ENCODE results near the gene IL17D.
"Not testable (repeated sequence)": the region's sequence is repeated elsewhere in the genome, so short reads cannot be mapped to it uniquely, and the experiment has no call there.

Gene IL17D

GRCh38 chr13:20702915-20703779 lies at the start of gene IL17D:
IL17D (plus strand) TSS chr13:20703699; CDS start chr13:20704002, 303 bp downstream.
- no peak for DNase-seq

DNA sequence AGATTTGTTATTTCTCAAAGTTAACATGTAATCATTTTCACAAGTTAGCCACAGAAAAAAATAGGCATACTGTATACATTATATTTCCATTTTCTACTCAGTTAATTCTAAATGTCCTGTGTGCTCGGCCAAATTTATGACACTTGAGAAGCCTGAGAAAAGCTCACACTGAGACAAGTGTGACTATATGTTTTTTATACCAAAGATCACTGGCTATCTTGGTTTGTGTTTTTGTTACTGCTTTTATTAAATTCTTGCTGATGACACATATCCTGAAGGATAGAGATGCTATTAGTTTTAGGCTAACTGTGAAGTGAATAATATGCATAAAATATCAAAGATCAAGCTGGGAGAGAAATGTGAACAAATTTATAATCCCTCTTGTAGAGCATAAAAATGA lies 49.3 kb upstream of the IL17D start:
- DNase-seq, result no peak

DNA sequence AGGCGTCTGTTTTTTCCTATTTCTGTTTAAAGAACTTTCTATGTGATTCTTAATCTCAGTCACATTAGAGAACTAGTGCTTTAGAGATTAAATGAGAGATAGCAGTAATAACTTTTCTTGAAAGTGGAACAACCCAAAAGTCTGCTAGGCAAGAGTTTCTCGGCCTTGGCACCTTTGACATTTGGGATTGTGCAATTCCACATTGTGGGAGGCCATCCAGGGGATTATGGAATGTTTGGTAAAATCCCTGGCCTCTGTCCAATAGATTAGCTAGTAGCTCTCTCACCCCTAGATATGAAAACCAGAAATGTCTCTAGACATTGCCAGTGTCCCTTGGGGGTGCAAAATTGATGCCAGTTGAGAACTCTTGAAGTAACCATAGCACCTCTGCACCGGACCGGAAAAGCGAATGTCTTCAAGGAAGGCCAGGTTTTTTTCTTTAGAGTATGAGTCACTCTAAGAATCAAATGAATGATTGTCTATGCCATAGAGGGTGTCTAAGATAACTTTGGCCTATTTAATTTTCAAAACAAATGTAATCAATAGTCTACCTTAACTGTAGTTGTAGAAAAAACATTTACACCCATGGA lies 45.0 kb upstream of the IL17D start:
- DNase-seq, result no peak

GRCh38 chr13:20664351-20664750 lies 39.1 kb upstream of the IL17D start:
- no peak for DNase-seq

- DNase-seq, result no peak
These were observed 36.6 kb upstream of the IL17D start for GRCh38 chr13:20666948-20667347.

DNA sequence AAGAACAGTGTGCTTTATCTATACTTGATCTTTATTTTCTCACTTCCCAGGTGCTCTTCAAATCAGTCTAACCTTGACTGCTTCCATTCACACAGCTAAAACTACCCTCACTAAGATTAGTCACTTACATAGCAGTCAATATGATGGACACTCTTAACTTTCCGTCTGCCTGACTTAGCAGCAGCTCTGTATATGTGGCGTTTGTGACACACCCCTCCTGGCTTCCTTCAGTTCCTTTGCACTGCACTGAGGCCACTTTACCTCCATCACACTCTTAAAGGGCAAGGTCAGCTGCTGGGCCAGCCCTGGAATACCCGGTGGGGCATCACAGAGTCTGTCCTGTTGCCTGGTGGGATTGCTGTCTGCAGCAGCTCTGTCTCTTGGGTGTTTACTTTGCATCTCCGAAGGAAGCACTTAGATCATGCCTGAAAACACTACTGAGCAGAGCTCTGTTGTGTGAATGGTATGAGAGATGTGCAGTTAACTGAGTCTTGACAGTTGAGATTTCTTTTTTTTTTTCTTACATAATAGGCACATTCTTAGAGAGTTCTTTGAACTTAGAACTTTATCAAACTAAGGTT lies 35.6 kb upstream of the IL17D start:
- DNase-seq, result no peak

GRCh38 chr13:20669162-20669561 lies 34.3 kb upstream of the IL17D start:
- DNase-seq, result no peak

DNA sequence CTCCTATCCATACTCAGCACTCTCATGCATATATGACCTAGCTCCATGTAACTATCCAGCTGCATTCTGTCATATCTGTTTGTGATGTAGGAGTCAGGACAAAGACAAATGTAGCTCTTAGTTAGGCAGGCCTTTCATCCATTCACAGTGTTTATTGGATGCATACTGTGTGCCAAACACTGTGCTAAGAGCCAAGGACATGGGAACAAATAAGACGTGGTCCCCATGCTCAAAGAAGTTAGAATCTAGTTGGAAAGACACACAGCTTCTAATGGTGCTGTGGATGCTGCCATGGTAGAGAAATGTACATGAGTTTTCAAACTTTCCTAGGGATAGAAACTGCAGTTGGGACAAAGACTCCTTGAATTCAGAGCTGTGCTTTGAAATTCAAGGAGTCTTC lies 31.7 kb upstream of the IL17D start:
- no peak for DNase-seq

GRCh38 chr13:20672772-20673171 lies 30.7 kb upstream of the IL17D start:
- DNase-seq, result no peak

DNA sequence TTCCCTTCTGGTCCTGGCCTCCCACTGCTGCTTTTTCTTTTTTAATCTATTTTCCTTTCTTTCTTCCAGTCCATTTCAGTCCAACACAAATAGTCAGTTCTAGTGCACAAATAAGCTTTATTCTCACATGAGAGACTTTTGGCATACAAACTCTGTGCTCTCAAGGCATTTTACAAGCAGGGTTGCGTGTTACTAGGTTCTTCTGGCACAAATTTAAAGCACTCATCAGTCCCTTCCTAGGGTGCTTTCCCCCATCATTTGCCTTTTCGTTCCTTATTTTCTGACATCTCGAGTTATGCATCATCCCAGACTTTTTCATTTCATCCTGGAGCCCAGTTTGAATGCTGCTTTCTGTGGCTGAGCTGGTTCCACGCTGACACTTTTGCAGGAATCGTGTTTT lies 29.8 kb upstream of the IL17D start:
- no peak for DNase-seq

DNA sequence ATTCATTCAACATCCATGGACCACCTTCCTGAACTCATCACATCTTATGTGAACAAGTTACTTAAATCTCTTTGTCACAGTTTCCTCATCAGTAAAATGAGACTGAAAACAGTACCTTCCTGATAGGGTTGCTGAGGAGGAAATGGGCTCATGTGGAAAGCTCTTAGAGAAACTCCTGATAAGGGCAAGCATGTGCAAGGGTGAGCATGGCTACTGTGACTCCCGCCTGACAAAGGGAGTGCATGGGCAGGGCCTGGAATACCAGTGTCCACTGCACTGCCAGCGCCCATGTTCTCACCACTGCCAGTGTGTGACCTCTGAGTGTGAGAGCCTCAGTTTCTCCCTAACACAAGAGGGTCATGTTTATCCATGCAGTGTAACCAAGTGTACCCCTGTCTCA lies 27.3 kb upstream of the IL17D start:
- DNase-seq, result no peak

DNA sequence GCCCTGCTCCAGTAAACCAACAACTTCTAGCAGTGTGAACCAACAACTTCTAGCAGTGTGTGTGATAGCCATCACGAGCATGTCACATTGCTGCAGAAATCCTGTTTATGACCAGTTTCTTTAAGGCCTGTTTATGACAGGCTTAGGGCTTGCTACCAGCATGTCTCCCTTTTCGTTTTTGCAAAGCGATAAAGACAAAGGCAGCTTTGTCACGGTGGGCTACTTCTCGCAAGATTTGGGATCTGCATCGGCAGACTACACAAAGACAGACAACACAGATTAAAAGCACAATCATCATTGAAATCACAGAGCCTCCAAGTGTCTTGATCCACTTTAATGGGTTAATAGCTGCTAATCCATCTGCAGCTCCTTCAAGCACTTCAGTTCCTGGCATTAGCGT lies 24.9 kb upstream of the IL17D start:
- DNase-seq, result not testable (repeated sequence)

GRCh38 chr13:20679879-20680278 lies 23.6 kb upstream of the IL17D start:
- no peak for DNase-seq

- no peak for DNase-seq
These were observed 23.0 kb upstream of the IL17D start for GRCh38 chr13:20680416-20681080.

GRCh38 chr13:20681481-20681880 lies 22.0 kb upstream of the IL17D start:
- DNase-seq, result not testable (repeated sequence)

DNA sequence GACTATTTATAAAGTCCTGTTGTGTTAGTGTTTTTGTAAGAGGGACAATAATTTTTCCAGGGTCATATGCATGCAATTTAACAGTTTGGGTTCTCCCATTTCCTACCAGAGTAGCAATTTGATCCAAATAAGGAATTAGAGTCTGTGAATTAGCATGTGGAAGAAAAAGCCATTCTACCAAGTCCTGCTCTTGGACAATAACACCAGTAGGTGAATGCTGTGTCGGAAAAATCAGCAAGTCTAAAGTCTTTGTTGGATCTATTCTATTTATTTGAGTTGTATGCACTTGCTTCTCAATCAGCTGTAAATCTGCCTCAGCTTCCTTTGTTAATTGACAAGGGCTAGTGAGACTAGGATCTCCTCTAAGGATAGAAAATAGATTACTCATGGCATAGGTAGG lies 21.4 kb upstream of the IL17D start:
- no peak for DNase-seq

DNA sequence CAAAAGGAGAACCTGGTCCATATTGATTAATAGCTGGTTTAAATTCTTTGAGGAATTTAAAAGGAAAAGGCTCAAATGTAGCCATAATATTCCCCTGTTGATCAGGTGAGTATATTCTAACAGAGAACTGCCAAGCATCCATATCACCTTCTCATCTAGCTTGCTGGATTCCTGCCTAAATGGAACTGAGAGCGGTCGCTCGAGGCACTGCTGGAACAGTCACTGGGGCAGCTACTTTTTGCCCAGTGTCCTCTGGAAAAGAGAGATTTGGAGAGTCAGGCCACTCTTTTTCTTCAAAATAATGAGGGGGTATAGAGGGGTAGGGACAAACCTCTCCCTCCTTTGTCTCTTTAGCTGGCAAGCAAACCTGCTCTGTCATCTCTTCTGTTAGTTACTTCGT lies 19.5 kb upstream of the IL17D start:
- no peak for DNase-seq

DNA sequence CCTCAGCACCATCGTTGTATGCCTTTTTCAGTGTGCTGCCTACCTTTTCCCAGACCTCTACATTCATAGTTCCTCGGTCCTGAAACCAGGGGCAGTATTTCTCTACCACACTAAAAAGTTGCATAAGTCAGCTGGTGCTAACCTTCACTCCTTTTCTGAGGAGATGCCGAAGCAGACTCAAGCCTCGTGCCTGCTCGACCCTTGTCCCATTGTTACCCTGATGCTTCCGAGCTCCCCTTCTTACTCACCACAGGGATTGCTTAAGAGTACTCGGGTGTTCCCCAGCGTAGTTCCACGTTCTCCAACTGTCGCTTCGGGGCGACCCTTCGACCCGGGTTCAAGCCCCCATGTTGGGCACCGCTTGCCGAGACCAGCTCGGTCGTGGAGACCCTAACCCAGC lies 19.0 kb upstream of the IL17D start:
- DNase-seq, result no peak

DNA sequence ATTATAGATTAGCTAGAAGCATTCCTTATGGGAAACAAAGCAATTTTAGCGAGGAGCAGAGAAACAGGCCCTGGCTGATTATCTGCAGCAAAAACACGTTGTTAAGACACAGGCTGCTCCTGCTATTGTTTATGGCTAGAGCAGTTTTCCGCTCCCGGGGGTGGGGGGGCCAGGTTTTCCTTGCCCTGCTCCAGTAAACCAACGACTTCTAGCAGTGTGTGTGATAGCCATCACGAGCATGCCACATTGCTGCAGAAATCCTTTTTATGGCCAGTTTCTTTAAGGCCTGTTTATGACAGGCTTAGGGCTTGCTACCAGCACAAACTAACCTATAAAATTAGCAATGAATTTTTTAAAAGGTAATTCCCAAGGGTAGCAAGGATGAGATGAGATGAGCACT lies 18.4 kb upstream of the IL17D start:
- DNase-seq, result no peak

DNA sequence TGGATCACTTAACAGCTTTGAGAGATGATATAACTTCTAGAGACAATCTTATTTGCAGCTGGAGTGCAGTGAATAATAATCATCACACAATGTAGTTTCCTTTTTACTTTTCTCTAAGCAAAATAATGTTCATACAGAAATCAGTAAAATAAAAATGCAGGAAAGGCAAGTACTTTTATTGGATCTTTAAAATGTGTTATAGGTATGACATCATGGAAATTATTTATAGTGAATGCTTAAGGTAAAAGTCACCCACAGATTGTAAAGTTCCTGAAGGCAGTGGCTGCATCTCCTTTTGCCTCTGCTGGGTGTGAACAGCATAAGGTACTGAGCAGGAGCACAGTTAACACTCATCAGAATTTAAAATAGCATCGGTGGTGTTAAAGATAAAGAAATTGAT lies 17.3 kb upstream of the IL17D start:
- no peak for DNase-seq

- DNase-seq, result no peak
These were observed 16.5 kb upstream of the IL17D start for GRCh38 chr13:20686863-20687579.

GRCh38 chr13:20689291-20689690 lies 14.2 kb upstream of the IL17D start:
- DNase-seq, result no peak

DNA sequence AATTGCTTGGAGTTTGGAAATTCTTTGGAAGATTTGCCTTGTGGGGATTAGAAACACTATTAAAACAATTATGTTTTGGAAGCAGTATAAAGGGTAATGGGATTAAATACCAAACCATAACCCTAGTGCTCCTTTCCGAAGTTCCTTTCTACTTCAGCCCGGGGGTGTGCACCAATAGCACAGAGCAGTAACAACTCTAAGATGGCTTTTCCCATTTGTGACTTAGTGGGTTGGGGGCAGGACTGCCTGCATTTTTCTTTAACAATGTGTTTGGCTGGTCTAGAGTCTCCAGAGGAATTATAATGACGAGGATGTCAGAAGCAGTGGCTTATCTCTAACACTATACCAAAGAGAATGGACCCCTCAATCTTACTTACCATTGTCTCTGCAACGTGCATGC lies 11.9 kb upstream of the IL17D start:
- no peak for DNase-seq

All from NCI-H1436 treated with DMSO at 0.1 percent for 48 hours (cell line).